Activated CD4-positive, alpha-beta T cell treated with anti-CD3 and anti-CD28 coated beads for 24 hours (primary cell): ENCODE measurements around the gene HELZ.
"Not testable (repeated sequence)": the region's sequence is repeated elsewhere in the genome, so short reads cannot be mapped to it uniquely, and the experiment has no call there.

Source experiments
- DNase-seq, 2 donors: peaks; one replicate each; pipeline ENCODE4 v3.0.0-alpha.2; 2020; ENCODE audit warnings: low read depth in 2 of 2

The HELZ gene

DNA sequence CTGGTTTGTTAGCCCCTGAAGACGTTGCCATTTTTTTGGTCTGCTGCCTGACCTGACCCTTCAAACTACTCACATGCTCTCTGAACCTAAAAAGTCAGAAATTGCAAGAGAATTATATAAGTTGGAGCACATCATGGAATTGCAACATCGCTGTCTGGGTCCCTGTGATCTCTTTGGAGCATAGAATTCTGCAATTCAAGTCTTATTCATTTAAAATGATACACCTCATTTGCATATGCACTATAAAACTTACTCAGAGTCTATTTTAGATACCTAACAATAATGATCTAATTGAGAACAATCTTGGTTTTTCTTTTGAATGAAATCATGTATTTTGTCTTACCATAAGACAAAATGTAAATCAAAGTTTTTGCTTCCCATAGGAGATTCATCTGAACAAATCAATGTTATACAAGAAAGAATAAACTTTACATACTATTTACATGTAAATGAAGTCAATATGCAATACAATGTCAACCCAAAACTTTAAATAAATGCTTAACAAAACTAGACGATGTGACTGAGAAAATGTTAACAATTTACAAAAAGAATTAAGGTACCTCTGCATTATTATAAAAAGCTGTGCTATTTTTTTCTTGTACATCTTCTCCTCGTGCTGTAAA, 99.7 kb downstream of the HELZ start:
- DNase-seq, result no peak

- DNase-seq, result no peak
Measured at GRCh38 chr17:67143318-67143717, 101.7 kb downstream of the HELZ start.

- DNase-seq, result not testable (repeated sequence)
Measured at GRCh38 chr17:67142030-67142429, 103.0 kb downstream of the HELZ start.

DNA sequence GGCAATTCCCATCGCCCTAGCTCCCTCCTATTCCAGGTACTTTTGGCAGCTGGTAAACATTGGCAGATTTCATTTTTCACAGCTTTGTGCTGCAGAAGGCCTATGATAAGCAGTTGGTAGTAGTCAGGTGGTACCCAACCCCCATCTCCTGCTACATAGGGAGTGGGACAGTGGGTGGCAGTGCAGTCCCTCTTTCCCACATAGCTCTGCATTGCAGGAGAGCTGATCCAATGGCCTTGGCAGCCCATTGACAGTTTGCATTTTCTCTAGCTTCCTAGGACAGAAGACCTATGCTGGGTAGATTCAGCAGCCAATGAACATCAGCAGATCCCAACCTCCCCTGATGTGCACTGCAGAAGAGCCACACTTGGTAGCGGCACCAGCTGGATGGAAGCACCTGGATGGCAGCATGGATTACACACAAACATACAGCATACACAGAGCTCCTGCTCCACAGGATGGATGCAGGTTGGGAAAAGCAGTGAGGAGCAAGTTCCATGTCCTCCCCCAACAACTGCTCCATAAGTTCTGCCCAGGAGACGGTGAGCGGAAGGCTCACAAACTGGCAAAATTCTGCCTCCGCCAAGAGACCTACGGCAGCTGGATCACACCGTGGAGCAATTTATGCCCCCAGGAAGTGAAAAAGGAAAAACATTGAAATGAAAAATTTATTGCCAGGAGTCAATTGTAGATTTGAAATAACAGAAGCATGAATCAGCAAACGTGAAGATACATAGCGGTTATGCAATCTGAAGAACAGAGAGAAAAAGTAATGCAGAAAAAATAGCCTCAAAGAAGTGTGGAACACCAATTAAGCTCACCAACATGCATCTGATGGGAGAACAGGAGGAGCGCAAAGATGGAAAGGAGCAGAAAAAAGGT, 105.0 kb downstream of the HELZ start:
- no peak for DNase-seq

- no peak for DNase-seq
Measured at GRCh38 chr17:67139289-67139688, 105.7 kb downstream of the HELZ start.

DNA sequence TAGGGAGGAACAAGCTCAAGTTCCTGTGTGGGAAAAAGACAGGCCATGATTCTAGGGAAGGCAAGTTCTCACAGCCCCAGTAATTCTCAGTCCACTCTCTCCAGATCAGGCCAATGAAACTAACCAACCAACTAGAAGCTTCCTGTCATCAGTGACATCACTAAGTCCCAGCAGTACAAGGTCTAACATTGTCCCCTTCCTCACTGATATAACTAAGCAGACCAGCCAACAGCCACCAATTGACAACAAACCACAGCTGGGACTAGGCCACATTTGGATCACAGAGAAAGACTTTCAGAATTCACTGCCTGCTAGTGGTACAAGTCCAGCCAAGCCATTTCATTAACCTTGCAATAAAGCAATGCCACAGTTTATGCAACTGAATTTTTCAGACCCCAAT, 106.6 kb downstream of the HELZ start:
- no peak for DNase-seq

DNA sequence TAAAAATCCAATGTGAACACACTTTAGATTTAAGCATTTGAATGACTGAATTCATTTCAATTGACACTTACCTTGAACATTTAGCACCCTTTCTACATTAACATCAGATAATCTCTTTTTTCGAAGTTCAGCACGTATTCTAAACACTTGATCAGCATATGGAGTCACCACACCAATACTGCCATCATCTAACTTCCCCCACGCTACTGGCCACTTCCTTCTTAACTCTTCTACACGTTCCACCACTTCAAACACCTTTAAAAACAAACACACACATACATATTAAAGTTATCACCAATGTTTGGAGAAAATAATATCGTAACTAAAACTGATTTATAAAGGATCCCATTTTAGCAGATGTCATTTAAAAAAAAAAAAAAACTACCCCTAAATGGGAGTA, 107.1 kb downstream of the HELZ start:
- DNase-seq, result no peak

DNA sequence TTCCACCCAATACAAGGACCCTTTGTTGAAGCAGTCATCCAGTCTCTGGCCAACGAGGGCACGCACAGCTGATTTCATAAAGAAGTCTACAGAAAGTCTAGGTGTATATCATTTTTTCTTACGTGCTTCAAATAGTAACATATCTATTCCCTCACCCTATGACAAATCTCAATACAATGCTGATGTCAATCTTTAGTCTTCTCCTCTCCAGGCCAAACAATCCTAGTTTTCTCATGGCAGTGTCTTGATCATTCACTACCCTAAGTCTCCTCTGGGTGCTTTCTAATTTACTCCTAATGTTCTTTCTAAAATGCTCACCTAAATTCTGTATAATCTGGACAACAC, 108.0 kb downstream of the HELZ start:
- DNase-seq, result no peak

DNA sequence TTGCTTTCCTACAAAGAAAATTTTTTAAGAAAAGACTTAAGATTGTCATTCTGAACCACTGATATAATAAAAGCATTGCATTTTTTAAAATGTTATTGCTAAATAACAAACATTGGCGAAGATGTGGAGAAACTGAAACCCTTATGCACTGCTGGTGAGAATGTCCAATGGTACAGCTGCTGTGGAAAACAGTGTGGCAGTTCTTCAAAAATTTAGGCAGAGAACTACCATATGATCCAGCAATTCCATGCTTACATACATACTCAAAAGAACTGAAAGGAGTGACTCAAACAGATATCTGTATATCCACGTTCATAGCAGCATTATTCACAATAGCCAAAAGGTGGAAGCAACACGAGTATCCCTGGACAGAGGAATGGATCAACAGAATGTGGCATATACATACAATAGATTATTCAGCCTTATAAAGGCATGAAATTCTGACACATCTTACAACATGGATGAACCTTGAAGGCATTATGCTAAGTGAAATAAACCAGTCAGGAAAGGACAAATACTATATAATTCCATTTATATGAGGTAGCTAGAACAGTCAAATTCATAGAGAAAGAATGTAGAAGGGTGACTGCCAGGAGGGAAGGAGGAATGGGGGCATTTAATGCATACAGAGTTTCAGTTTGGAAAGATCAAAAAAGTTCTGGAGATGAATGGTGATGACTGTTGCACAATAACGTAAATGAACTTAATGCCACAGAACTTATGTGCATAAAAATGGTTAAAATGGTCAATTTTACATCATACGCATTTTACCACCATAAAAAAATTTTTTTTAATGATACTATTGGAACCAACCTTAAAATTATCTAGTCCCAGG, 108.6 kb downstream of the HELZ start:
- no peak for DNase-seq

GRCh38 chr17:67133161-67133560, 111.8 kb downstream of the HELZ start:
- DNase-seq, result no peak

- no peak for DNase-seq
Measured at GRCh38 chr17:67132366-67132765, 112.6 kb downstream of the HELZ start.

DNA sequence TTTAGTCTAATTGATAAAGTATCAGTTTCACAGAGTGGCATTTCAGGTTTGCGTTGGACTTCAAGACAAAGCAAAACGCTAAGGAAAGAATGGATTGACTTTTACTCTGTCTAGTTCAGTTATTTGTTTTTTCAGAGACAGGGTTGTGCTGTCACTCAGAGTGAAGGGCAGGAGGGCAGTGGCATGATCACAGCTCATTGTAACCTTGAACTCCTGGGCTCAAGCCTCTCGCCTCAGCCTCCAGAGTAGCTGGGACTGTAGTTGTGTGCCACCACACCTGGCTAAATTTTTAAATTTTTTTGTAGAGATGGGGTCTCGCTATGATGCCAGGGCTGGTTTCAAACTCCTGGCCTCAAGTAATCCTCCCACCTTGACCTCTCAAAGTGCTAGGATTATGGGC, 114.2 kb downstream of the HELZ start:
- no peak for DNase-seq

DNA sequence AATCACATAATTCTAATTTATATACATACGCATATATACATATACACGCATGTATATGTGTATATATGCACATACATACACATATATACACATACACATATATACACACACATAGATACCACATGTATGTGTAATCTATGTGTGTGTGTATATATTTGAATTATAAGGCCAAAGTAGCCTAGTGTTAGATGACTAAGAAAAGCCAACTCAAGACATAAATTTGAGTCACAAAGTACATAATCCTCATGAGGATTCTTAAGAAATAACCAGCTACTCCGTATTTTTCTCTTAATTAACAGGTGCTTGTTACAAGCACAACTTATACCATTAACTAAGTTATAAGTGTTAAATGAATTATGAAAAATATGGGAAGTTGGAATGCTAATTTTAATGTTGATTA, 115.7 kb downstream of the HELZ start:
- no peak for DNase-seq

DNA sequence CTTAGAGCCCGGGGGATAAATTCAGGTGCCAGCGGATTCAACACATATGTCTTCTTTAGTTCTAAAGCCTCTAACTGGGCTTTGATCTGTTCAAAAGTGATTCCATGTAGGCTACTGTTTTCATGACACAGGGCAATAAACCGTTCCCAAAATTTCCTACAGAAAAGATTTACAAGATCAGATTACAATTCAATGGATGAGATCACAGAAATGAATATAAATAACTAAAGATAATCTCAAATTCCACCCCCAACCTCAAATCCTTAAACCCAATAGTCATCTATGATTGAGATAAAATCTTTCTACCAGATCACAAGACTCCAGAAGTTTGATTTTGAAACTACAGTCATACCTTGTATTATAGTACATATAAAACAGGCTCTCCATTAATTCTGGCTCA, 116.3 kb downstream of the HELZ start:
- no peak for DNase-seq

- no peak for DNase-seq
Measured at GRCh38 chr17:67127925-67128324, 117.1 kb downstream of the HELZ start.

DNA sequence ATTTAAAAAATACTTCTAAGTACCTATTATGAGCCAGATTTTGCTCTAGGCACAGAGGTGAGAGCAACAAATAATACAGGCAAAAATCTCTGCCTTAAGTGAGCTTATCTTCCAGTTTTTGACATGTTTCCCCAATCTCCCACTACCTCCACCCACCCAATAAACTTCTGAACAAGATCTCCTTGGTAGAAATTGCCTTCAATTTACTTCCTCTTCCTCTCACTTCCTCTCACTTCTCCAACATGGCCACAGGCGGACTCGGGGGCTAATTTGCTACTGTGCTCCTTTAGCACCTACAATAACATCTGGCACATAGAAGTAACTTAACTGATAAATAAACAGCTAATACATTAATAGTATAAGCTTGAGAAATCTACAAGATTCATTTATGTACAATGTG, 118.0 kb downstream of the HELZ start:
- DNase-seq, result no peak

DNA sequence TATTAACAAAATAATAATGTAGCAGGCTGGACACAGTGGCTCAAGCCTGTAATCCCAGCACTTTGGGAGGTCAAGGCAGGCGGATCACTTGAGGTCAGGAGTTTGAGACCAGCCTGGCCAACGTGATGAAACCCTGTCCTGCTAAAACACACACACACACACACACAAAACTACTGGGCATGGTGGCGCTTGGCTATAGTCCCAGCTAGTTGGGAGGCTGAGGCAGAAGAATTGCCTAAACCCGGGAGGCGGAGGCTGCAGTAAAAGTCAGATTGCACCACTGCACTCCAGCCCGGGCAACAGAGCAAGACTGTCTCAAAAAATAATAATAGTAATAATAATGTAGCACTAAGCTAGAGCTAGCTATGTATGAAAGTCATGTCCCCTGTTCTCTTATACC, 118.5 kb downstream of the HELZ start:
- not testable (repeated sequence) for DNase-seq

- DNase-seq, result no peak
Measured at GRCh38 chr17:67125924-67126323, 119.1 kb downstream of the HELZ start.

- no peak for DNase-seq
Measured at GRCh38 chr17:67125417-67125816, 119.6 kb downstream of the HELZ start.

DNA sequence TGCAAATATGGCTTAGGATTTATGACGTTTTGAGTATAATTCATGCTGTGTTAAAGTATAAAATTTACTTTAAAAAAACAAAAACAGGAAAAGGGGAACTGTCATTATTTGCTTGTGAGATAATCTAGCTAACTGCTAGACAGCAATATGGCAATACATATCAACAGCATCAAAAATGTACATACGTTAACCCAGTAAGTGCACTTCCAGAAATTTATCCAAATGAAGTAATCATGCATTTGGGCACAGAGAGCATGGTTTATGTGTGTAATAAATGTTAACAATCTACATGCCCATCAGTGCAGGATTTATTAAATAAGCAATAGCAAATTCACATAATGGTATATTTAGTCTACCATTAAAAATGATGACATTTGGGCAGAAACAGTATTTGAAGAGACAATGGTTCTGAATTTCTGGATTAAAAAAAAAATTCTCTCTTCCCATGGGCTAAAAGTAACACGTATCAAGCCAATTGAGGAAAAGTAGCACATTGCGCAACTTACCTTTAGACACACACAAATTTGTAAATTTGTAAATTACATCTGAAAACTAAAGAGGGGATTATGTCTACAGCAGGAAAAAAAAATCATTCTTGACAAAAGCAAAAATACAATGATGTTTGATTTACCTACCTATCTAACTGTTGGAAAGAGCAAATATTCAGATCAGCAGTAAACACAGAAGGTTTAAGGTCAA, 120.4 kb downstream of the HELZ start:
- DNase-seq, result no peak

DNA sequence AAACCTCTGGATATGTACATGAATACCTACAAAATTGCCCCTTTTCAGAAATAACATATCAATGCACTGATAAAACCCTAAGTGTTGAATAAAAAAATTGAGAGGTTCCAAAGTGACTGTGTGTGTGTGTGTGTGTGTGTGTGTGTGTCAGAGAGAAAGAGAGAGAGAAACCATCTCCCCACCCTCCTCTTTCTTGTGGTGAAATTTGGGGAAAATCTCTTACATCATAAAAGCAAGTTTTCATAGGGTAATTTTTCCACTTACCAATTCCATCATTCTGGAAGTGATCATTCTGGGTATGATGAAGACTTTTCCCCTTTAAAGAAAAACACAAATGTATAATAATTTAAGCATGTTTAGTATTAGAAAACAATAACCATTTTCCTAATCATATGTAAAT, 121.3 kb downstream of the HELZ start:
- DNase-seq, result no peak

GRCh38 chr17:67121316-67121891, 123.6 kb downstream of the HELZ start:
- no peak for DNase-seq
